Measurements from ENCODE around the gene GFRA1. TPM values are rescaled to one million over a fixed set of nuclear protein-coding genes. Genes with fewer than 3 reads are reported as not detected.

The GFRA1 gene
- total and polyA plus RNA-seq, 2 of the 8 experiments (the other 6 are each of a cell fraction or from before 2014, with no cell fraction given) = 1.1 to 2.0 TPM

GRCh38 chr10:116215651-116216050 lies 57.4 kb downstream of the GFRA1 start (continued):
- TF ChIP-seq SAP30 (IDR thresholded peaks at IDR 0.05; ENCODE audit: insufficient read depth, insufficient replicate concordance, low read length) (no peak), EZH2 (IDR thresholded peaks at IDR 0.05; ENCODE audit: low read depth, low read length, severe bottlenecking) (no peak), CHD1 (IDR thresholded peaks at IDR 0.05; ENCODE audit: low read depth, low read length) (no peak), CTBP2 (IDR thresholded peaks at IDR 0.05; ENCODE audit: borderline replicate concordance, insufficient read depth, insufficient read length, low read length) (no peak), CHD7 (IDR thresholded peaks at IDR 0.05; ENCODE audit: insufficient replicate concordance, low read length) (no peak), ATF3 (IDR thresholded peaks at IDR 0.05; ENCODE audit: insufficient read depth, low read depth, low read length) (no peak), TEAD4 (IDR thresholded peaks at IDR 0.05; ENCODE audit: low read depth, low read length) (no peak), NANOG (IDR thresholded peaks at IDR 0.05; ENCODE audit: insufficient read depth, low read depth, low read length, poor library complexity, severe bottlenecking) (no peak)
